HEK293T (cell line): ENCODE data around the gene COL27A1.

Experiments used
- BHLHE40 ChIP-seq: fragments of 450-650 bp; IDR thresholded peaks from 2 replicates; pipeline ENCODE4 v1.6.1; 2016; ENCODE audit warnings: mild to moderate bottlenecking, moderate library complexity, borderline replicate concordance
- CTBP1 ChIP-seq: fragments of 450-650 bp; IDR thresholded peaks from 2 replicates; pipeline ENCODE4 v1.6.1; 2016; ENCODE audit warnings: borderline replicate concordance
- ELF4 ChIP-seq: fragments of 450-650 bp; IDR thresholded peaks from 2 replicates; pipeline ENCODE4 v1.6.1; 2017; ENCODE audit warnings: antibody characterized with exemption
- FOXA1 ChIP-seq: fragments of 450-650 bp; IDR thresholded peaks from 2 replicates; pipeline ENCODE4 v1.6.1; 2016; ENCODE audit warnings: mild to moderate bottlenecking
- FOXK2 ChIP-seq: fragments of 450-650 bp; IDR thresholded peaks from 2 replicates; pipeline ENCODE4 v1.6.1; 2016; ENCODE audit warnings: mild to moderate bottlenecking
- FOXM1 ChIP-seq: fragments of 450-650 bp; IDR thresholded peaks from 2 replicates; pipeline ENCODE4 v1.6.1; 2017; ENCODE audit warnings: mild to moderate bottlenecking, borderline replicate concordance
- HDGF ChIP-seq: fragments of 450-650 bp; IDR thresholded peaks from 2 replicates; pipeline ENCODE4 v1.6.1; 2017; ENCODE audit warnings: antibody characterized with exemption, borderline replicate concordance
- L3MBTL2 ChIP-seq: fragments of 450-650 bp; conservative IDR thresholded peaks from 2 replicates; pipeline ENCODE4 v1.6.1; 2016; ENCODE audit warnings: mild to moderate bottlenecking
- SP1 ChIP-seq: fragments of 450-650 bp; IDR thresholded peaks from 2 replicates; pipeline ENCODE4 v1.6.1; 2017
- SUZ12 ChIP-seq: fragments of 450-650 bp; IDR thresholded peaks from 2 replicates; pipeline ENCODE4 v1.6.1; 2016; ENCODE audit warnings: mild to moderate bottlenecking
- ZNF384 ChIP-seq: fragments of 450-650 bp; IDR thresholded peaks from 2 replicates; pipeline ENCODE4 v1.6.1; 2016

DNA sequence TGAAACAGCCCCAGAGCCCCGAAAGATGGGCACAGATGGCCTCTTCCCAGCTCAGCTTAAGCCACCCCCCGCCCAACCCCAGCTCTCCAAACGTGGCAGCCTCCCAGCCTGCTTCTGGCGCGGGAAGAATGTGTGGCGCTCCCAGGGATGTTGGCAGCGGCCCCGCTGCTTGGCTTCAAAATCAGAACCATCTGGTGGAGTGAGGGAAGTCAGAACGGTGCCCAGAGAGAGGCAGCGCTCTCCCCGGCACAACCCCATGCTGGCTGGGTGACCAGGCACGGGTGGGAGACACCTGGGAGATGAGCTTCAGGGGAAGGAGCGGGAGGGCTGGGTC lies 94.9 kb downstream of the COL27A1 start:
- TF ChIP-seq FOXK2 (no peak), CTBP1 (no peak), SUZ12 (no peak), FOXM1 (no peak), BHLHE40 (no peak), SP1 (no peak), ELF4 (no peak), FOXA1 (no peak), ZNF384 (no peak), L3MBTL2 (no peak), HDGF (no peak)
